Globus pallidus (tissue), 1 donor: Measurements from ENCODE around the gene USP36.
"Not testable (repeated sequence)": the region's sequence is repeated elsewhere in the genome, so short reads cannot be mapped to it uniquely, and the experiment has no call there.

Experiments used
- DNase-seq: peaks from one replicate; pipeline ENCODE4 v3.0.0-alpha.2; 2015; ENCODE audit warnings: low spot score

The USP36 gene

DNA sequence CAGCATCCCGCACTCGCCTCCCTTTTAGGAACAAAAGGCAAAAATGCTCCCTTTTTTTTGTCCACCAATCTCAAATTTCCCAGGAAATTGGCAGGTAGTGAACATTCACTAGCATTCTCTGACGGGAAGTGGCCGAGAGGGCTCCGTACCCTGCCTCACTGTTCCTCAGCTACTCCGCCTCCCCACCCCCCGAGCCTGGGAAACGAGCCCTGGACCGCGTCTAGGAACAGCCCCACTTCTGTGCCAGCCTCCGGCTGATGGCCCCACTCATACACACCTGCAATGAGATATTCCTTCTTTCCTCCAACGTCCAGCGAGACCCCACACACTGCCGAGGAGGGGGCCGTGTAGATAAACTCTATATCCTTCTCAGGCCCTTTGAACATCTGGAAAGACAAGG, 30.0 kb upstream of the USP36 start:
- DNase-seq, result no peak

DNA sequence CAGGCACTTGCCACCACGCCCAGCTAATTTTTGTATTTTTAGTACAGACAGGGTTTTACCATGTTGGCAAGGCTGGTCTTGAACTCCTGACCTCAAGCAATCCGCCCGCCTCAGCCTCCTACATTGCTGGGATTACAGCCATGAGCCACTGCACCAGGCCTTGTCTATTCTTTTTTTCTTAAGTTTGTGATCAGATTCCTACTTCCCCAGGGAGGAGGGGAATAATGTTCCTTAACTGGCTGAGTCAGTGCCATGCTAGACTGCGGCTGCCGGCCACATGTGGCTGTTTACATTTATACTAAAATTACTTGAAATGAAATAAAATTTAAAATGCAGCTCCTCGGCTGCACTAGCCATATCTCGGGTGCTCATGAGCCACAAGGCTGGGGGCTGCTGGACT, 27.8 kb upstream of the USP36 start:
- no peak for DNase-seq

DNA sequence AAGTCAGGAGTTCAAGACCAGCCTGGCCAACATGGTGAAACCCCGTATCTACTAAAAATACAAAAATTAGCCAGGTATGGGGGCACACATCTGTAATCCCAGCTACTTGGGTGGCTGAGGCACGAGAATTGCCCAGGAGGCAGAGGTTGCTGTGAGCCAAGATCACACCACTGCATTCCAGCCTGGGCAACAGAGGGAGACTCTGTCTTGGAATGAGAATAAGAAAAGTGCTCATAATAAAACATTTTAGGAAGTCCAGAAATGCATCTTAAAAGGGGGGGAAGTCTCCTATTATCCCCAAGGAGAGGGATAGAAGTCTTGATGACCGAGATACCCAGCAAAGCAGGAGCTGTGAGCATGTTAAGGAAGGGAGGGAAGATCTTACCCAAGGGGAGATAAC, 26.4 kb upstream of the USP36 start:
- DNase-seq, result not testable (repeated sequence)

DNA sequence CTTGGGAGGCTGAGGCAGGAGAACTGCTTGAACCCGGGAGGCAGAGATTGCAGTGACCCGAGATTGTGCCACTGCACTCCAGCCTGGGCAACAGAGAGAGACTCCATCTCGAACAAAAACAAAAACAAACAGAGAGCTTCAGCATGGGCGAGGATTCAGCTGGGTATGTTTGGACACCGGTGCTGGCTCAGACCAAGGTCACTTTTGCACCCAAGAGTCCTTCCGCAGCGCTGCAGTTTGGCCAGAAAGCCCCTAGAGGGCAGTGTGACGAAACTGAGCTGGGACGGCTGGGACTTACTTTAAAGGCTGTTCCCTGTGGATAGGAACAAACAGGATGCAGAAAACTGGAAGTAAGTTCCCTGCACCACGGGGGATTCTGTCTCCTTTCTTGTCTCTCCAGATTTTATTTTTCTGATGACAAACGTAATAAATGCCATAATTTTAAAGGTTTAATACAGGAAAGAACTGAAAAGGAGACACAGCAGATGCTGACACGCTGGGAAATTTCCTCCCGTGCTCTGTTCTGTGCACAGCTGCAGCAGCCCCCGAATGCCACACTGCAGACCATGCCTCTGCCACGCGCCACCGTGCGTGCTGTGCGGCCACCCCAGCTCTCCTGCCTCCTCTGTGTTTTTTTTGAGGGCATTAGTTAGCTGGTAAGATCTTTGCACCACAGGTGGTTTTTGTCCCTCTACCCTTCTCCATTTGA, 25.2 kb upstream of the USP36 start:
- peak; percentile 91 for DNase-seq

DNA sequence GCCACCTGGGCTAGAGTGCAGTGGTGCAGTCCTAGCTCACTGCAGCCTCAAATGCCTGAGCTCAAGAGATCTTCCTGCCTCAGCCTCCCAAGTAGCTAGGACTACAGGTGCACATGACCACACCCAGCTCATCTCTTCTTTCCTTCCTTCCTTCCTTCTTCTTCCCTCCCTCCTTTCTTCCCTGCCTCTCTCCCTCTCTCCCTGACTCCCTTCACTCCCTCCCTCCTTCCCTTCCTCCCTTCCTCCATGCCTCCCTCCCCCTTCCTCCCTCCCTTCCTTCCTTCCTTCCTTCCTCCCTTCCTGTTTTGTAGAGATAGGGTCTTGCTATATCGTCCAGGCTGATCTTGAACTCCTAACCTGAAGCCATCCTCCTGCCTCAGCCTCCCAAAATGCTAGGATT, 23.5 kb upstream of the USP36 start:
- DNase-seq, result no peak

DNA sequence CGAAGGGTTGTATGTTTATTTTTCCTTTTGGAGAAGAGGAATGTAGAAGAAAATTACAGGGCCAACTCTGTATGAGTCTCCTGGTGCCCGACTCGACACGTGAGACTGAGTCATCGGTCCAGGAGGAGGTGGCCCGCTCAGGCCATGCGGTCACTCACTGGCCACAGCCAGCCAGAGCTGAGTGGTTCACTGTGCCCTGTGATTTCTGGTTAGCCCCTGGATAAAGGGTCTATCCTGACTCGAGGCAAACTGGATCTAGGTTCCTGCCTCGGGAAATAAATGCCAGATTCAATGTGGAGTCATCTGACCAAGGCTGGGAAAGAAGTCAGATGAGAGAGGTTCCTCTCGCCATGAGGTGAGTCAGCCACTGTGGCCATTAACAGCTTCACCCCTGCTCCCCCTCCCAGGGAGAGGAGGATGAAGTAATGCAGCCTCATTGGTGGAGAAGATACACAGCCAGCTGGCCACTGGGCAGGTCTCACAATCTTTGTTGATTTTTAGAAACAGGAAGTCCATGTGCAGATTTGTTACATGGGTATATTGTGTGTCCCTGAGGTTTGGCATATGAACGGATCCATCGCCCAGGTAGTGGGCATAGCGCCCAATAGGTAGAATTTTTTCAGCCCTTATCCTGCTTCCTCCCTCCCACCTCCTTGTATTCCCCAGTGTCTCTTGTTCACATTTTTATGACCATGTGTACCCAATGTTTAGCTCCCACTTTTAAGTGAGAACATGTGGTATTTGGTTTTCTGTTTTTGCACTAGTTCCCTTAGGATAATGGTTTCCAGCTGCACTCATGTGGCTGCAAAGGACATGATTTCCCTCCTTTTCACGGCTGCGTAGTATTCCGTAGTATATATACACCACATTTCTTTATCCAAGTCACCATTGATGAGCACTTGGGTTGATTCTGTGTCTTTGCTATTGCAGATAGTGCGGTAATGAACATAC, 21.7 kb upstream of the USP36 start:
- DNase-seq, result no peak

DNA sequence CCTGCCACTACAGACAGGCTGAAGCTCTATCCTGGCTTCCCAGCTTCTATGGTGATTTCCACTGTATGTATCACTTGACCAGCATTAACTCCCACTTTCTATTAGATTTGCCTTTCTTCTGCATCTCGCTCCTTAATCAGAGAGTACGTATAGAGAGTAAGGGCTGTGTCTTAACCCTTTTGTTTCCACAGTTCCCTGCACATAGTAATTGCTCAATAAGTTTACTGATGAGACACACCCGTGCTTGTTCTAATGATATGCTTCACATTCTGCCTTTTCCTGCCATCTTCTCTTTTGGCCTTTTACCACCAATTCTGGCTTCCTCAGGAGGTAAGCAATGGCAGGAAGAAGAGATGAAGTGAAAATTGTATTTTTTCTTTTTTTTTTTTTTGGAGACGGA, 20.6 kb upstream of the USP36 start:
- no peak for DNase-seq

DNA sequence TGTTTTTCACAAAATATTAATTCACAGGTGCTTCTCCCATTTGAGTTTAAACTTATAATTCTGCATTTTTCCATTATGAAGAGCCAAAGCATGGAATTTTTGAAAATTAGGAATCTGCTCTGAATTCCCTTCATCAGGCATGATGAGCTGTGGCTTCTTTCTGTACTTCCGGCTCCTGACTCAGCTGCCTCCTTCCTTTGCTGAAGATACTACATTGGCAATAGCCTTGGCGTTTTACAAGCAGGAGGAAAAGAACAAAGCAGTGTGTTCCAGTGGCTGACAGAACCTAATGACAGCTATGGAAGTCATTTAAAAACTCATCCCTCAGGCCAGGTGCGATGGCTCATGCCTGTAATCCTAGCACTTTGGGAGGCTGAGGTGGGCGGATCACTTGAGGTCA, 18.4 kb upstream of the USP36 start:
- no peak for DNase-seq

DNA sequence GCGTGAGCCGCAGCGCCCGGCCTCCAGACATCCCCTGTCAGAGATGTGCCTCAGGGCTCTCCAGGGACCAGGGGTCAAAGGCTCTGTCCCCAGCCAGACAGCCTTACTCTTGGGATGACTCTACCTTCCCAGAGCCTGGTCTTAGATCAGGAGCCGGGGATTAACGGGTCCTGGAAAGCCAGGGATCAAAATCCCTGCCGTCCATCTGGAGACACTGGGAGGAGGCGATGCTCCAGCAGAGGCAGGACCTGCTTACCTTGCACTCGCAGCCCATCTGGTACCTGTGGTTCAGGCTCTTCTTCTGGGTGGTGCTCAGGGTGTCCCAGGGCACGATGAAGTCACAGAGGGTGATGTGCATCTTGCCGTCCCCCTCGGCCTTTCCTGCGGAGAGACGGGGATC, 16.7 kb upstream of the USP36 start:
- no peak for DNase-seq

DNA sequence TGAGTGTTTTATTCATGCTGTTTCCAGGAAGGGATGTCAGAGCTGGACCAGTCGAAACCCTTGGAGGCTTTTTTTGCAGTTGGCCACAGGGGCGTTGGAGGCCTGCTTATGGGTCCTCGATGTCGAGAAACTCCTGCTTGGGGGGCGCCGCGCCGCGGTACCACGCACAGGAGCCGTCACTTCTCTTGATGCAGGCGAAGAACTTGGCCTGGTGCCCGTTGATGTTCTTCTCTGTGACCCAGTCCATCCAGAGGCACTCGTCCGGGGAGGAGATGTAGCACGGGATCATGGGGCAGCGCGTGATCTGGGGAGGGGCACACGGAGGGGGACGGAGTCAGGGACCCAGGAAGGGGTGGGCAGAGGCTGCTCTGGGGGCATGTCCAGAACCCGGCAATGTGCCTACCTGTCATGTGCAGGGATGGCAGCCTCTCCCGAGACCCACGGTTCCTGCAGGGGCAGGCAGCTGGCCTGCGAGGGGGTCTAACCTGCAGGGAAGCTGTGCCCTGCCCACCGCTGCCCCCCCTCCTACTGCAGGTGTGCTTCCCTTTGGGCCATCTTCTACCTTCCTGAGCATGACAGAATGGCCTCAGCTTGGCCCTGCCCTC, 15.0 kb upstream of the USP36 start:
- no peak for DNase-seq

DNA sequence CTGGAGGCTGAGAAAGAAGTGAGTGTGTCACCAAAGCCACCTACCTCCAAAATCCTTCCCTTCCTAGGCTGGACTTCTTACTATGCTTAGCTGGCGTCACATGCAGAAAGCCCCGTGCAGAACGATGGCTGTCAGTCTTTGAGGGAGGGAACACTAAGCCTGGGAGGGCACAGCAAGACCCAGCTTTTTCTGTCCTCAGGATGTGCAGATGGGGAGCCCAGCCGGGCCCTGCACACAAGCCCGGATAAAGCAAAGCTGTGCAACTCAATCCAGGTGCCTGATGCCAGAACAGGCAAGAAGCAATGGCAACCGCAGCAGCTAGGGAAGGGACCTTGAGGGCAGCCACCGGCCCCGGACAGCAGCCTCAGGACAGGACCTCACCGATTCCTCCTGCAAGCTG, 13.9 kb upstream of the USP36 start:
- no peak for DNase-seq

DNA sequence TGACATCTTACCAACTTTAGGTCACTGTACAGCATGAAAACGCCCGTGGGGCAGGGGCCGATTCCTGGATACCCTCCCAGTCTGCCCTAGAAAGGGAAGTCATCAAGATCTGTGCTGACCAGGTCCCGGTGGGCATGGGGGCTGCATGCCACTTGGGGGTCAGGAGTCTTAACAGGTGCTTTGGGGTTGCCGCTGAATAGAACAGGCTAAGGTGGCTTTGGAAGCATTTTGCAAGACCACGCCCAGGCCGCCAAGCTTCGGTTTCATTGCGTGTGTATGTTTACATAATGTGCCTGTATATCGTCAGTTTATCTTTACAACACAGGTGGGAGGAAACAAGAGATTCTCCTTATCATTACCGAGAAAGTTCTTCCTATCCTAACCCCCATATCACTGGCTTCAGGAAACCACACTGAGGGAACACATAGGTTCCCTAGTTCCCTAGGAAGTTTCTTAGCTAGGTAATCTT, 13.3 kb upstream of the USP36 start:
- no peak for DNase-seq

DNA sequence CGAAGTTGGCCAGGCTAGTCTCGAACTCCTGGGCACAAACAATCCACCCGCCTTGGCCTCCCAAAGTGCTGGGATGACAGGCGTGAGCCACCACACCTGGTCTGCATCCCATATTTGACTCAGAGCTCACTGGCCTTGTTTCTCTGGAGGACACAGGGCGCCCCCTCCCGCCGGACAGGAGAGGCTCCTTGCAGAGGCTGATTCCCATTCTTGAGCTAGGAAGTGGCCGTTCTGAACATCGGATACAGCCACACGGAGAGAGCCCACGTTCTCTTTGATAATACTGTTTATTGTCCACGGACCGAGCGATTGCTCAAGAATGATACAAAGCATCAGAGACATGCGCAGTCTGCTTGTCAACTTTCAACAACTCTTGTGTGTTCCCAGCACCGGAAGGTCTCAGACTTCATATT, 12.1 kb upstream of the USP36 start:
- DNase-seq, result no peak

DNA sequence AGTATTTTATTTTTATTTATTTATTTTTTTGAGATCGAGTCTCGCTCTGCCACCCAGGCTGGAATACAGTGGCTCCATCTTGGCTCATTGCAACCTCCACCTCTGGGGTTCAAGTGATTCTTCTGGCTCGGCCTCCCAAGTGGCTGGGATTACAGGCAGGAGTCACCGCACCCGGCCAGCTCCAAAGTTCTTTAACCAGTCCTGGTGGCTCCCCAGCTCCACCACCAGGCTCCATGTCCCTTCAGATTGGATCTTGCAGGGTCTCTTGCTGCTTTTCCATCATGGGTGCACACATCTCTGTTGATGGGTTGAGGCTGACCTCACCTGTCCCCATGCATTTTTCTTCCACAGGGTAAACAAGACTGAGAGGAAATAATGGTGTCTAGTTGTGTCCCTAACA, 8.4 kb upstream of the USP36 start:
- DNase-seq, result no peak

DNA sequence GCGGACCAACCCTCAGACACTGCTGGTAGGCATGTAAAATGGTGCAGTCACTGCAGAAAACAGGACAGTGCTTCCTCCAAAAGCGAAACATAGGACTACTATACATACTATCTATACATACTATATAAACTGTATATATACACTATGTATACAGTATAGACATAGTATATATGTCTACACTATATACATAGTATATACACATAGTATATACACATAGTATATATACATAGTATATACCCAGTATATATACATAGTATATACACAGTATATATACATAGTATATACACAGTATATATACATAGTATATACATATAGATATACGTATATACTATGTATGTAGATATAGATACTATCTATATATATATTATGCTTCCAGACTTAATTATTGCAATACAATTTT, 6.4 kb upstream of the USP36 start:
- DNase-seq, result no peak

DNA sequence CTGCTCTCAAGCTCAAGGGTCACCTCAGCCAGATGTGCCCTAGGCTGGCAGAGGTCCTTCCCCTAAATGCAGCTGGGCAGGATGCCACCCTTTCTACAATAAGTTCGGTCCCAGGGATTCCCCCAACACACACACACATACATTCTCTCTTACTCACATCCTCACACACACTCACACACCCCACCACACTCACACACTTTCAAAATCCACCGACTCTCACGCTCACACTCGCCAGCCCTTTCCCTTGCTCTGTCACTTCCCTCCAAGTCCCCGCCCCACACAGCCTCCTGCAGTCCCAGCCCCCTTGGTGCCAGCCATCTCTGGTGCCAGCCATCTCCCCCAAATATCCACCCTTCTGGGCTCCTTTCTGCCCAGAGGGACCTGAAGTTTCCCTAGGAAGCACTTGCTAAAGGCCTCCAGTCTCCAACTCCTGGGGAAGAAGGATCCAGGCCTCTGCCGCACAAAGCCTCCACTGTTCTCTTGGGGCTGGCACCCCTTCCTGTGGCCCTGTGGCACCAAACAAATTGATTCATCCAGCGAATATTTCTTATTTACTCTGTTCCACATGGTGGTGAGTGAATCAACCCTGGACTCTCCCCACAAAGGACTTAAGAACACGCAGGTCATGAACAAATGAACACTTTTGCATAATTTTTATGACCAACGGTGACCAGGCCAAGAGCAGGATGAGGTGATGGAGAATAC, 3.8 kb upstream of the USP36 start:
- peak; percentile 81 for DNase-seq

DNA sequence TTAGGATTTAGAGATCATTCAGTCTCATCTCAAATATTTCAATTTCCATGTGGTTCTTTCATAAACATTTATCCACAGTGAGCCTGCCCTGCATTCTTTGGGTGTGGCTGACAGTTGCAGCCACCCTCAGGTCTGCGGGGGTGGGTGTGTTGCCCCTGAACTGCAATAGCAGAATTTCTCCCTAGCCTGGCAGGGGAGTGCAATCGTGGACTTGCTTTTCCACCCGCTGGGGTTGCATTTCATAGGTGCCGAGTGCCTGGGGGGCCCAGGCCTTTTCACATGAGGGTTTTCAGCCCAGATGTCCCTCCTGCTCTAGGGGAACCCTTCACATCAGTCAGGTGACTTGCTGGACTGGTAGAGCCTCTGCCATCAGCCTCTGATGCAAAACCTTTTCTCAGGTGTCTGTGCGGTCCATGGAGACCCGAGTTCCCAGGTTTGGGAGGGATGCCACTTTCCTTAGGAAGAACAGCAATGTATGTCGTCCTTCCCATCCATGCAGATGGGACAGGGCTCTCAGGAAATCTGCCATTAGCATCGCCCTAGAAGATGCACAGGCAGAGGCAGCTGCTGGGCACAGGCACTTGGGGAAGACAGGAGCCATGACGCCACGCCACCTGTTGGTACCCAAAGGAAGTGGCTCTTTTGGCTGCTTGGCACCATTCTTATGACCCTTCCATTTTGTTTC, 2.4 kb upstream of the USP36 start:
- DNase-seq, result no peak

DNA sequence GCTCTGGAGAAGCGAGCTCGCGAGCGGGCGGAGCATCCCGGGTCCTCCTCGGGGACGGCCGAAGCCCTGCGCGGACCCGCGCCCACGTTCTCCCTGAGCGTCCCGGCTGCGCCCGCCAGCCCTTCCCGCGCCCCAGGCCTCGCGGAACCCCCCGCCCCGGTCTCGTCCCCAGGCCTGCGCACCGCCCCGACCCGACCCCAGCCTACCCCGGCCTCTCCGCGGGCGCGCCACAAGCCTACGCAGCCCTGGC, 159 bp downstream of the USP36 start:
- DNase-seq, result no peak

DNA sequence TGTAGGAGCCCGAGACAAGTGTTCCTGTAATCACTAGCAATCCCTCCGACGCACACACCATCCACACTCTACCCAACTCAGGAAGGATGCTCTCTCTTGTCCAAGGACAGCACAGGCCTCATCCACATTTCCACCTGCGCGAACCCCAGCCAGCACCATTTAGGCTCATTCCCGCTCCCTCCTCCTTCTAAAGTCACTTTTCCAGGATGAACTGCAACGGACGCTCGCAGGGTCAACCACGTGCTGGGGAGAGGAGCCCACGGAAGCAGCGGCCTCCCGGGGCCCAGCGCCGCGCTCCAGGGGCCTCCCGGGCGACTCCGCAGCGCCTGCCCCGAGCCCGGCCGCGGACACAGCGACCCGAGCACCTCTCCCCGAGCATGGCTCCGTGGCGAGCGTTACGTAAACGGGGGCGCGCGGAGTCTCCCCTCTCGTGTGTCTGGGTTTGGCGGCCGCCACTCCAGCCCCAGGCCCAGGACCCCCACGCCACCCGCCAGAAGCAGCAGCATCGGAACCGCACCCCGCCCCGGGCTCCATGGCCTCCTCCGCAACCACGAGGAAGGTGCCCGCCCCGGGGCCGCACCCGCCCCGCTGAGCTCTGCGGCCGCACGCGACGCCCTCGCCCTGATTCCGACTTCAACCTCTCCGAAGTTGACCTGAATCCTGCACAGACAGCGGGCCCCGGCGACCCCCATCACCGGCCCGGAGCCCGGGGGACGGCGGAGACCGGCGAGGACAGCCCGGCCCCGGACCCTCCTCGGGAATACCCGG, 668 bp downstream of the USP36 start:
- no peak for DNase-seq

DNA sequence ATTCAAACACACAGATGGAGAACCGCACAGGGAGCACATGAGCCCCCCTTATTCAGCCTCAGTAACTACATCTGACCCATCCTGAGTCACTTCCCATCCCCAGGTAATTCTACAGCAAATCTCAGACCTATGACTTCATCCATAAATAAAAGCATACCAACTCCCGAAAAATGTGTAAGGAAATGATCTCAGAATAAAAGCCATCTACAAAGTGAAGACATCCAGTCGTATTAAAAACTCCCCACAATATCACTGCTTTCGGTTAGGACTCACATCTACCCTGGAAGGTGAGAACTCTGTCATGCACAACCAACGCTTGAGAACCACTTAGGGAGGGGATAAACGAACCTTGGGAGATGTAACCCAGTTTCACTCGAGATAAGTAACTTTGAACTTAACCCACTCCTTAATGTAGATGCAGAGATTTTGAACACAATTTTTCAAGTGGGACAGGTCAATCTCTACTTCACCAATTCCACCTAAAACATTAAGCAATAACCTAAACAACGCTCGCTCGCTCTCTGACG, 1.3 kb downstream of the USP36 start:
- no peak for DNase-seq

DNA sequence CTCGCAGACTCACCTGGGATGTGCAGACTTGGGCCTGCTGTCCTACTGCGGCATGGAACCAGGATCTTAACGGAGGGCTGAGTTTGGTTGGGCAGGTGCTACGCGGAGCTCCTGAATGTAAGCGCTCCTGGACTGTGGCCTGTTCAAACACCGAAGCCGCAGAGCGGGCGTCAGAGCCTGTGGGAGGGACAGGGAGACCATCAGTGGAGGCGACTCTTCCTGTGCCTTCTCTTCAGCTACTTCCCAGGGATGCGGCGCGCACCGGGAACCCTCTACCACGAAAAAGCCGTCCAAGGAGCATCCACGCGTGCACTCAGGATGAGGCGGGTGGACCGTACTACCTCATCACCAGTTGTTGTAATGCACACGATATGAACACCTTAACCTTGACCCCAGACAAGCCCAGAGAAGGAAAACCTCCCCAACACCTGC, 2.0 kb downstream of the USP36 start:
- no peak for DNase-seq
